ENCODE measurements around the gene CMTM1.
"Not testable (repeated sequence)": the region's sequence is repeated elsewhere in the genome, so short reads cannot be mapped to it uniquely, and the experiment has no call there.

Gene CMTM1

GRCh38 chr16:66562986-66563385, 3.3 kb upstream of the CMTM1 start:
- H3K4me2 ChIP-seq = no peak overlapping the region
- H2AFZ ChIP-seq (ENCODE audit: low read depth) = no peak overlapping the region
- TF ChIP-seq CTCF (conservative IDR thresholded peaks at IDR 0.05; ENCODE audit: low read depth, low read length) = no peak
- H4K20me1 ChIP-seq (ENCODE audit: insufficient read depth) = no peaks in the 10 kb centered on the region
- no peak overlapping the region for H3K27ac ChIP-seq
- H3K79me2 ChIP-seq (ENCODE audit: insufficient read depth, low read depth) = peaks cover 18% of the 10 kb centered on the region; the same call in 1 of the 2 replicates
- no peaks in the 10 kb centered on the region for H3K27me3 ChIP-seq (ENCODE audit: insufficient read depth, low read depth)
- H3K4me1 ChIP-seq (ENCODE audit: low read depth, poor library complexity, severe bottlenecking) = peaks cover 6% of the 10 kb centered on the region
- no peak overlapping the region for H3K4me3 ChIP-seq (IDR thresholded peaks at IDR 0.05; ENCODE audit: insufficient read depth, low read depth, low read length)
- no peaks in the 10 kb centered on the region for H3K36me3 ChIP-seq (ENCODE audit: insufficient read depth)
- H3K9ac ChIP-seq = no peak overlapping the region

- TF ChIP-seq CTCF (conservative IDR thresholded peaks at IDR 0.05; ENCODE audit: low read depth, low read length) = no peak
- H3K27ac ChIP-seq = no peak overlapping the region
- peaks cover 5% of the 10 kb centered on the region for H3K4me1 ChIP-seq (ENCODE audit: low read depth, poor library complexity, severe bottlenecking)
- no peak overlapping the region for H3K9ac ChIP-seq
- no peak overlapping the region for H3K4me3 ChIP-seq (IDR thresholded peaks at IDR 0.05; ENCODE audit: insufficient read depth, low read depth, low read length)
- no peak overlapping the region for H2AFZ ChIP-seq (ENCODE audit: low read depth)
- H3K79me2 ChIP-seq (ENCODE audit: insufficient read depth, low read depth) = peaks cover 10% of the 10 kb centered on the region; the same call in 1 of the 2 replicates
- H3K27me3 ChIP-seq (ENCODE audit: insufficient read depth, low read depth) = no peaks in the 10 kb centered on the region
- no peaks in the 10 kb centered on the region for H3K36me3 ChIP-seq (ENCODE audit: insufficient read depth)
- H3K4me2 ChIP-seq = no peak overlapping the region
- no peaks in the 10 kb centered on the region for H4K20me1 ChIP-seq (ENCODE audit: insufficient read depth)
These were observed 2.5 kb upstream of the CMTM1 start for GRCh38 chr16:66563574-66564334.

GRCh38 chr16:66567270-66567669, 1.0 kb downstream of the CMTM1 start:
- H4K20me1 ChIP-seq (ENCODE audit: insufficient read depth); H3K4me3 ChIP-seq (IDR thresholded peaks at IDR 0.05; ENCODE audit: insufficient read depth, low read depth, low read length); H3K27ac ChIP-seq; H3K79me2 ChIP-seq (ENCODE audit: insufficient read depth, low read depth); H3K36me3 ChIP-seq (ENCODE audit: insufficient read depth); H3K27me3 ChIP-seq (ENCODE audit: insufficient read depth, low read depth); H3K4me1 ChIP-seq (ENCODE audit: low read depth, poor library complexity, severe bottlenecking); H3K4me2 ChIP-seq; H2AFZ ChIP-seq (ENCODE audit: low read depth); H3K9ac ChIP-seq: not testable (repeated sequence)

GRCh38 chr16:66568355-66568754, 2.1 kb downstream of the CMTM1 start:
- no peak for TF ChIP-seq CTCF (conservative IDR thresholded peaks at IDR 0.05; ENCODE audit: low read depth, low read length)
- Histone ChIP-seq H2AFZ (ENCODE audit: low read depth) (no peak overlapping the region), H3K4me1 (ENCODE audit: low read depth, poor library complexity, severe bottlenecking) (no peaks in the 10 kb centered on the region), H3K4me2 (no peak overlapping the region), H3K27ac (no peak overlapping the region), H3K9ac (no peak overlapping the region), H3K36me3 (ENCODE audit: insufficient read depth) (no peaks in the 10 kb centered on the region), H3K79me2 (ENCODE audit: insufficient read depth, low read depth) (no peaks in the 10 kb centered on the region), H3K27me3 (ENCODE audit: insufficient read depth, low read depth) (no peaks in the 10 kb centered on the region), H4K20me1 (ENCODE audit: insufficient read depth) (no peaks in the 10 kb centered on the region), H3K4me3 (IDR thresholded peaks at IDR 0.05; ENCODE audit: insufficient read depth, low read depth, low read length) (no peak overlapping the region)

GRCh38 chr16:66569131-66569530, 2.9 kb downstream of the CMTM1 start:
- no peaks in the 10 kb centered on the region for H3K79me2 ChIP-seq (ENCODE audit: insufficient read depth, low read depth)
- no peaks in the 10 kb centered on the region for H3K27me3 ChIP-seq (ENCODE audit: insufficient read depth, low read depth)
- no peak overlapping the region for H3K9ac ChIP-seq
- no peaks in the 10 kb centered on the region for H4K20me1 ChIP-seq (ENCODE audit: insufficient read depth)
- H2AFZ ChIP-seq (ENCODE audit: low read depth) = no peak overlapping the region
- H3K27ac ChIP-seq = no peak overlapping the region
- H3K4me1 ChIP-seq (ENCODE audit: low read depth, poor library complexity, severe bottlenecking) = no peaks in the 10 kb centered on the region
- H3K4me3 ChIP-seq (IDR thresholded peaks at IDR 0.05; ENCODE audit: insufficient read depth, low read depth, low read length) = no peak overlapping the region
- no peak for TF ChIP-seq CTCF (conservative IDR thresholded peaks at IDR 0.05; ENCODE audit: low read depth, low read length)
- no peak overlapping the region for H3K4me2 ChIP-seq
- no peaks in the 10 kb centered on the region for H3K36me3 ChIP-seq (ENCODE audit: insufficient read depth)
